RPMI7951 (cell line): ENCODE measurements around the gene PLEK. TPM values are rescaled to one million over a fixed set of nuclear protein-coding genes. Genes with fewer than 3 reads are reported as not detected.
"Not testable (repeated sequence)": the region's sequence is repeated elsewhere in the genome, so short reads cannot be mapped to it uniquely, and the experiment has no call there.

Source experiments
- DNase-seq: peaks from one replicate; pipeline ENCODE4 v3.0.0-alpha.2; 2012; ENCODE audit warnings: low read depth
- total RNA-seq: library from RNA; depleted of rRNA; stranded (reverse); fragments of >200 nt; shearing (Covaris generic); gene quantifications from 2 replicates; pipeline ENCODE4 v1.2.3, GENCODE V29; 2014

PLEK gene
- total RNA-seq, 1 experiment from 2014 or later, result not detected

GRCh38 chr2:68352651-68353391 lies 12.3 kb upstream of the PLEK start:
- no peak for DNase-seq

GRCh38 chr2:68356599-68357239 lies 8.4 kb upstream of the PLEK start:
- DNase-seq, result no peak

GRCh38 chr2:68357605-68358337 lies 7.3 kb upstream of the PLEK start:
- peak; percentile 67 for DNase-seq

- DNase-seq, result no peak
Observed at GRCh38 chr2:68359889-68360288, 5.2 kb upstream of the PLEK start.

GRCh38 chr2:68362069-68362468 lies 3.0 kb upstream of the PLEK start:
- peak; percentile 76 for DNase-seq

GRCh38 chr2:68362749-68363148 lies 2.3 kb upstream of the PLEK start:
- DNase-seq, result no peak

- no peak for DNase-seq
Observed at GRCh38 chr2:68363721-68364120, 1.4 kb upstream of the PLEK start.

GRCh38 chr2:68366083-68366560 lies 1.0 kb downstream of the PLEK start:
- no peak for DNase-seq

GRCh38 chr2:68367953-68368653 lies 3.0 kb downstream of the PLEK start:
- DNase-seq, result no peak

GRCh38 chr2:68368654-68369336 lies 3.7 kb downstream of the PLEK start:
- DNase-seq, result peak; percentile 70

GRCh38 chr2:68369337-68369734 lies 4.3 kb downstream of the PLEK start:
- no peak for DNase-seq

GRCh38 chr2:68371138-68371537 lies 6.1 kb downstream of the PLEK start:
- DNase-seq, result no peak

GRCh38 chr2:68371581-68371980 lies 6.5 kb downstream of the PLEK start:
- no peak for DNase-seq

GRCh38 chr2:68372485-68372884 lies 7.4 kb downstream of the PLEK start:
- DNase-seq, result no peak

- no peak for DNase-seq
Observed at GRCh38 chr2:68374184-68374583, 9.1 kb downstream of the PLEK start.

- no peak for DNase-seq
Observed at GRCh38 chr2:68375582-68375981, 10.5 kb downstream of the PLEK start.

GRCh38 chr2:68377137-68377780 lies 12.2 kb downstream of the PLEK start:
- no peak for DNase-seq

- not testable (repeated sequence) for DNase-seq
Observed at GRCh38 chr2:68378779-68379178, 13.7 kb downstream of the PLEK start.

GRCh38 chr2:68379184-68379708 lies 14.2 kb downstream of the PLEK start:
- no peak for DNase-seq

- no peak for DNase-seq
Observed at GRCh38 chr2:68383778-68384177, 18.7 kb downstream of the PLEK start.
